OCI-LY7 (cell line): ENCODE measurements around the gene CEP170.

Experiments used
- EZH2phosphoT487 ChIP-seq: fragments of 200-600 bp; sonication (generic); IDR thresholded peaks from 2 replicates; pipeline ENCODE4 v1.6.1; 2018; ENCODE audit warnings: low read depth, borderline replicate concordance, mild to moderate bottlenecking, mixed run types, antibody characterized with exemption, low read length, moderate library complexity, mixed read lengths
- TF ChIP-seq, protein P1 (sequence below): fragments of 200-600 bp; sonication (generic); conservative IDR thresholded peaks from 2 replicates; pipeline ENCODE4 v1.5.1; 2014; ENCODE audit warnings: mild to moderate bottlenecking, antibody characterized with exemption, low read length, moderate library complexity, mixed read lengths

- TF ChIP-seq, protein P1, sequence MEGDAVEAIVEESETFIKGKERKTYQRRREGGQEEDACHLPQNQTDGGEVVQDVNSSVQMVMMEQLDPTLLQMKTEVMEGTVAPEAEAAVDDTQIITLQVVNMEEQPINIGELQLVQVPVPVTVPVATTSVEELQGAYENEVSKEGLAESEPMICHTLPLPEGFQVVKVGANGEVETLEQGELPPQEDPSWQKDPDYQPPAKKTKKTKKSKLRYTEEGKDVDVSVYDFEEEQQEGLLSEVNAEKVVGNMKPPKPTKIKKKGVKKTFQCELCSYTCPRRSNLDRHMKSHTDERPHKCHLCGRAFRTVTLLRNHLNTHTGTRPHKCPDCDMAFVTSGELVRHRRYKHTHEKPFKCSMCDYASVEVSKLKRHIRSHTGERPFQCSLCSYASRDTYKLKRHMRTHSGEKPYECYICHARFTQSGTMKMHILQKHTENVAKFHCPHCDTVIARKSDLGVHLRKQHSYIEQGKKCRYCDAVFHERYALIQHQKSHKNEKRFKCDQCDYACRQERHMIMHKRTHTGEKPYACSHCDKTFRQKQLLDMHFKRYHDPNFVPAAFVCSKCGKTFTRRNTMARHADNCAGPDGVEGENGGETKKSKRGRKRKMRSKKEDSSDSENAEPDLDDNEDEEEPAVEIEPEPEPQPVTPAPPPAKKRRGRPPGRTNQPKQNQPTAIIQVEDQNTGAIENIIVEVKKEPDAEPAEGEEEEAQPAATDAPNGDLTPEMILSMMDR = no peak
- no peak for TF ChIP-seq EZH2phosphoT487
Observed at GRCh38 chr1:243217349-243217748, 37.7 kb downstream of the CEP170 start.
